Neural cell (in vitro differentiated cells): ENCODE data around the gene RSPRY1. TPM values are rescaled to one million over a fixed set of nuclear protein-coding genes. Genes with fewer than 3 reads are reported as not detected.

ENCODE experiments used
- H2AFZ ChIP-seq: fragments of 200-600, 300-800 bp; sonication (generic), shearing (Covaris generic); 2 replicates; pipeline ENCODE4 v1.6.0; 2014; ENCODE audit warnings: low read depth, mild to moderate bottlenecking, antibody characterized with exemption, low read length, moderate library complexity
- H3F3A ChIP-seq: fragments of 200-600 bp; shearing (Covaris generic); 2 replicates; pipeline ENCODE4 v1.6.1; 2016; ENCODE audit warnings: mild to moderate bottlenecking, moderate library complexity, mixed read lengths, antibody characterized with exemption, low read length; ENCODE audit not compliant: insufficient read depth, poor library complexity, severe bottlenecking
- H3K27ac ChIP-seq: fragments of 200-600, 300-800 bp; sonication (generic), shearing (Covaris generic); 2 replicates; pipeline ENCODE4 v1.5.1; 2014; ENCODE audit warnings: mild to moderate bottlenecking, low read length, moderate library complexity
- H3K27me3 ChIP-seq: fragments of 300-800, 200-600 bp; sonication (generic), shearing (Covaris generic); 2 replicates; pipeline ENCODE4 v1.6.0; 2014; ENCODE audit warnings: mild to moderate bottlenecking, low read depth, low read length, moderate library complexity; ENCODE audit not compliant: insufficient read depth
- H3K36me3 ChIP-seq: fragments of 300-800, 200-600 bp; sonication (generic), shearing (Covaris generic); 2 replicates; pipeline ENCODE4 v1.5.1; 2014; ENCODE audit warnings: mild to moderate bottlenecking, antibody characterized with exemption, low read length, moderate library complexity; ENCODE audit not compliant: insufficient read depth
- H3K4me2 ChIP-seq: fragments of 300-800, 200-600 bp; sonication (generic), shearing (Covaris generic); 2 replicates; pipeline ENCODE4 v1.6.0; 2014; ENCODE audit warnings: mild to moderate bottlenecking, low read length
- H3K4me3 ChIP-seq: fragments of 300-800, 200-600 bp; sonication (generic), shearing (Covaris generic); 2 replicates; pipeline ENCODE4 v1.5.1; 2014; ENCODE audit warnings: mild to moderate bottlenecking, low read length, moderate library complexity
- H3K79me2 ChIP-seq: fragments of 200-600 bp; shearing (Covaris generic); replicated peaks from 2 replicates; pipeline ENCODE4 v1.6.0; 2014; ENCODE audit warnings: mild to moderate bottlenecking, low read length, moderate library complexity; ENCODE audit not compliant: insufficient read depth
- H3K9ac ChIP-seq: fragments of 300-800, 200-600 bp; sonication (generic), shearing (Covaris generic); 2 replicates; pipeline ENCODE4 v1.6.1; 2016; ENCODE audit warnings: mild to moderate bottlenecking, low read length, mixed read lengths
- H3K9me2 ChIP-seq: fragments of 200-600 bp; shearing (Covaris generic); 2 replicates; pipeline ENCODE4 v1.6.1; 2016; ENCODE audit warnings: mild to moderate bottlenecking, low read length, mixed read lengths; ENCODE audit not compliant: insufficient read depth
- H3K9me3 ChIP-seq: fragments of 200-600, 300-800 bp; sonication (generic), shearing (Covaris generic); 2 replicates; pipeline ENCODE4 v1.6.1; 2016; ENCODE audit warnings: mild to moderate bottlenecking, mixed run types, low read length, moderate library complexity, mixed read lengths
- H4K20me1 ChIP-seq: fragments of 200-600 bp; shearing (Covaris generic); 2 replicates; pipeline ENCODE4 v1.6.1; 2016; ENCODE audit warnings: mild to moderate bottlenecking, mixed run types; ENCODE audit not compliant: insufficient read depth
- EP300 ChIP-seq: fragments of 450-650 bp; conservative IDR thresholded peaks from 2 replicates; pipeline ENCODE4 v1.6.1; 2014; ENCODE audit warnings: antibody characterized with exemption, mild to moderate bottlenecking, moderate library complexity; ENCODE audit not compliant: poor library complexity, severe bottlenecking
- EZH2 ChIP-seq: fragments of 200-600, 300-800 bp; shearing (Covaris generic), sonication (generic); IDR thresholded peaks from 2 replicates; pipeline ENCODE4 v1.6.1; 2014; ENCODE audit warnings: antibody characterized with exemption, low read length, borderline replicate concordance, mild to moderate bottlenecking; ENCODE audit not compliant: insufficient read depth, poor library complexity, severe bottlenecking
- MXI1 ChIP-seq: fragments of 450-650 bp; conservative IDR thresholded peaks from 2 replicates; pipeline ENCODE4 v1.6.1; 2014; ENCODE audit warnings: antibody characterized with exemption, mild to moderate bottlenecking; ENCODE audit not compliant: poor library complexity, severe bottlenecking
- POLR2AphosphoS5 ChIP-seq: IDR thresholded peaks from 2 replicates; pipeline ENCODE4 v1.6.1; 2012
- RAD21 ChIP-seq: fragments of 450-650 bp; conservative IDR thresholded peaks from 2 replicates; pipeline ENCODE4 v1.6.1; 2014; ENCODE audit warnings: antibody characterized with exemption, mild to moderate bottlenecking, moderate library complexity
- SMC3 ChIP-seq: fragments of 450-650 bp; conservative IDR thresholded peaks from 2 replicates; pipeline ENCODE4 v1.6.1; 2014; ENCODE audit warnings: antibody characterized with exemption, mild to moderate bottlenecking, moderate library complexity; ENCODE audit not compliant: poor library complexity
- TAF1 ChIP-seq: IDR thresholded peaks from 2 replicates; pipeline ENCODE4 v1.6.1; 2012; ENCODE audit warnings: low read depth
- polyA plus RNA-seq: library from polyadenylated mRNA; depleted of rRNA; stranded (reverse); fragments of >200 nt; gene quantifications from 2 replicates; pipeline ENCODE4 v1.2.3, GENCODE V29; 2014
- TF ChIP-seq, protein P1 (sequence below): IDR thresholded peaks from 2 replicates; pipeline ENCODE4 v1.6.1; 2012; ENCODE audit warnings: borderline replicate concordance
- TF ChIP-seq, protein P2 (sequence below): fragments of 450-650 bp; IDR thresholded peaks from 2 replicates; pipeline ENCODE4 v1.5.1; 2014; ENCODE audit warnings: antibody characterized with exemption, mild to moderate bottlenecking, moderate library complexity; ENCODE audit not compliant: poor library complexity, severe bottlenecking

Gene RSPRY1
- polyA plus RNA-seq, 1 donor from 2014 or later = 62.0 TPM

DNA sequence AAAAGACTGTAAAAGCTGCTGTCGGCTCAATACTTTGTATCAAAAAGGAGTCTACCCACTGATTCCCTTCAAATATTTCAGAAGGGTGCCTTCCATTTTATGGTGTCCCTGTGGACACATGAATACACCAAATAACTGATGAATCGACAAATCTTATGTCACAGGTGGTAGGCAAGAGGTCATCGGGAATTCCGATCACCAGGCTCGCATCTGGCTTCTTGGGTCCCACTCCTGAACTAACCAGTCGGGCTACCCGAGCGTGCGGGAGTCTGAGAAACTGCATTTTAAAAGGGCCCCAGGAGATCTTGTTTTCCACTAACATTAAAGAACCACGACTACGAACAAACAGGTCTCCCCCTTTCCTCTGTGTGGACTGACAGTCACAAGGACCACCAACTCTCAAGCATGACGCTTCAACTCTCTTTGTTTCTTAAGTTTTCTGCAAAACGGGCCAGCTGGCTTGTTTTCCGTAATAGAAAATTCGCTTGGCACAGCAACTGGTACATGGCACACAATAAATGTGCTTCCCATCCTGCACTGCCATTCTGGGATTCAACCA is 1.2 kb upstream of the RSPRY1 start:
- no peaks in the 10 kb centered on the region for H3K27me3 ChIP-seq
- peak overlapping the region; percentile 97 for H3K27ac ChIP-seq
- no peaks in the 10 kb centered on the region for H3K9me2 ChIP-seq
- H3K9ac ChIP-seq = peak overlapping the region; percentile 98
- H3K36me3 ChIP-seq = no peaks in the 10 kb centered on the region
- no peaks in the 10 kb centered on the region for H3F3A ChIP-seq
- peak overlapping the region; percentile 88 for H3K4me3 ChIP-seq
- no peaks in the 10 kb centered on the region for H3K9me3 ChIP-seq
- peak overlapping the region; percentile 88 for H2AFZ ChIP-seq
- peak overlapping the region; percentile 100 for H3K4me2 ChIP-seq
- H3K79me2 ChIP-seq = peaks cover 83% of the 10 kb centered on the region
- no peaks in the 10 kb centered on the region for H4K20me1 ChIP-seq
- TF ChIP-seq, protein P1, sequence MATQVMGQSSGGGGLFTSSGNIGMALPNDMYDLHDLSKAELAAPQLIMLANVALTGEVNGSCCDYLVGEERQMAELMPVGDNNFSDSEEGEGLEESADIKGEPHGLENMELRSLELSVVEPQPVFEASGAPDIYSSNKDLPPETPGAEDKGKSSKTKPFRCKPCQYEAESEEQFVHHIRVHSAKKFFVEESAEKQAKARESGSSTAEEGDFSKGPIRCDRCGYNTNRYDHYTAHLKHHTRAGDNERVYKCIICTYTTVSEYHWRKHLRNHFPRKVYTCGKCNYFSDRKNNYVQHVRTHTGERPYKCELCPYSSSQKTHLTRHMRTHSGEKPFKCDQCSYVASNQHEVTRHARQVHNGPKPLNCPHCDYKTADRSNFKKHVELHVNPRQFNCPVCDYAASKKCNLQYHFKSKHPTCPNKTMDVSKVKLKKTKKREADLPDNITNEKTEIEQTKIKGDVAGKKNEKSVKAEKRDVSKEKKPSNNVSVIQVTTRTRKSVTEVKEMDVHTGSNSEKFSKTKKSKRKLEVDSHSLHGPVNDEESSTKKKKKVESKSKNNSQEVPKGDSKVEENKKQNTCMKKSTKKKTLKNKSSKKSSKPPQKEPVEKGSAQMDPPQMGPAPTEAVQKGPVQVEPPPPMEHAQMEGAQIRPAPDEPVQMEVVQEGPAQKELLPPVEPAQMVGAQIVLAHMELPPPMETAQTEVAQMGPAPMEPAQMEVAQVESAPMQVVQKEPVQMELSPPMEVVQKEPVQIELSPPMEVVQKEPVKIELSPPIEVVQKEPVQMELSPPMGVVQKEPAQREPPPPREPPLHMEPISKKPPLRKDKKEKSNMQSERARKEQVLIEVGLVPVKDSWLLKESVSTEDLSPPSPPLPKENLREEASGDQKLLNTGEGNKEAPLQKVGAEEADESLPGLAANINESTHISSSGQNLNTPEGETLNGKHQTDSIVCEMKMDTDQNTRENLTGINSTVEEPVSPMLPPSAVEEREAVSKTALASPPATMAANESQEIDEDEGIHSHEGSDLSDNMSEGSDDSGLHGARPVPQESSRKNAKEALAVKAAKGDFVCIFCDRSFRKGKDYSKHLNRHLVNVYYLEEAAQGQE = no peak
- TF ChIP-seq RAD21 (no peak), POLR2AphosphoS5 (no peak), EP300 (no peak), EZH2 (no peak), TAF1 (no peak), SMC3 (no peak), MXI1 (no peak)
- TF ChIP-seq, protein P2, sequence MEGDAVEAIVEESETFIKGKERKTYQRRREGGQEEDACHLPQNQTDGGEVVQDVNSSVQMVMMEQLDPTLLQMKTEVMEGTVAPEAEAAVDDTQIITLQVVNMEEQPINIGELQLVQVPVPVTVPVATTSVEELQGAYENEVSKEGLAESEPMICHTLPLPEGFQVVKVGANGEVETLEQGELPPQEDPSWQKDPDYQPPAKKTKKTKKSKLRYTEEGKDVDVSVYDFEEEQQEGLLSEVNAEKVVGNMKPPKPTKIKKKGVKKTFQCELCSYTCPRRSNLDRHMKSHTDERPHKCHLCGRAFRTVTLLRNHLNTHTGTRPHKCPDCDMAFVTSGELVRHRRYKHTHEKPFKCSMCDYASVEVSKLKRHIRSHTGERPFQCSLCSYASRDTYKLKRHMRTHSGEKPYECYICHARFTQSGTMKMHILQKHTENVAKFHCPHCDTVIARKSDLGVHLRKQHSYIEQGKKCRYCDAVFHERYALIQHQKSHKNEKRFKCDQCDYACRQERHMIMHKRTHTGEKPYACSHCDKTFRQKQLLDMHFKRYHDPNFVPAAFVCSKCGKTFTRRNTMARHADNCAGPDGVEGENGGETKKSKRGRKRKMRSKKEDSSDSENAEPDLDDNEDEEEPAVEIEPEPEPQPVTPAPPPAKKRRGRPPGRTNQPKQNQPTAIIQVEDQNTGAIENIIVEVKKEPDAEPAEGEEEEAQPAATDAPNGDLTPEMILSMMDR = no peak

DNA sequence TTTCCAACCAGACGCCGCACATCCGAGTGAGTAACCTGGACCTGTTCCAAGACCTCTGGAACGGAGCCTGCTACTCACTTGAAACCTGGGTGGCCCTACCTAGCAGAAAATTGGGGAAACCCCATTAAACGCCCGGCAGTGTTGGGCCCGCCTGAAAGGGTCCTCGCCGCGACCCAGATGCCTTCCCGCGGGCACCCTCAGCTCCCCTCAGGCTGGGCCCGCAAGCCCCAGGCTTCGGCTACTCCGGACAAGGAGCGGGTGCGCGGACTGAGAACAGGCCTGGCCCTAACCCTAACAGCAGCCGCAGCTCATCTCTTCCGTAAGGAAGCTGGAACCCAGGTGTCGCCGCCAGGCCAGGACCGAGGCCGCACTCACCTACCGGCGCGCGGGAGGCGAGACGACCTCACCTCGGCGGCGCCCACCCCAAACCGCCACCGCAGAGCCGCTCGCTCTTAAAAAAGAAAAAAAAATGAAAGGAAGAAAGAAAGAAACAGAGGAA is 634 bp upstream of the RSPRY1 start:
- Histone ChIP-seq H3K27ac (peak overlapping the region; percentile 97), H3K79me2 (peaks cover 88% of the 10 kb centered on the region)
- TF ChIP-seq RAD21 (peak; percentile 9), TAF1 (peak; percentile 25), SMC3 (no peak), POLR2AphosphoS5 (no peak), MXI1 (peak; percentile 28)
- TF ChIP-seq, protein P1 = peak; percentile 89
- TF ChIP-seq, protein P2 = no peak

More for the DNA sequence above, 634 bp upstream of the RSPRY1 start:
- H2AFZ ChIP-seq = peak overlapping the region; percentile 88
- H3K4me3 ChIP-seq = peak overlapping the region; percentile 88
- H3K9ac ChIP-seq = peak overlapping the region; percentile 98
- H3K9me3 ChIP-seq = no peaks in the 10 kb centered on the region
- no peaks in the 10 kb centered on the region for H3K27me3 ChIP-seq
- H3F3A ChIP-seq = no peaks in the 10 kb centered on the region
- no peaks in the 10 kb centered on the region for H3K9me2 ChIP-seq
- peak overlapping the region; percentile 100 for H3K4me2 ChIP-seq
- no peaks in the 10 kb centered on the region for H3K36me3 ChIP-seq
- H4K20me1 ChIP-seq = no peaks in the 10 kb centered on the region
